Effector memory CD4-positive, alpha-beta T cell (primary cell): ENCODE data around the gene FBXO40.

Experiments used
- DNase-seq, 3 donors: peaks; one replicate each; pipeline ENCODE4 v3.0.0-alpha.2; 2020
- H3K27ac ChIP-seq: 2 replicates; pipeline ENCODE4 v1.7.0; 2013; ENCODE audit warnings: mild to moderate bottlenecking, low read length, moderate library complexity; ENCODE audit not compliant: insufficient read depth, poor library complexity, severe bottlenecking
- H3K27me3 ChIP-seq: replicated peaks from 2 replicates; pipeline ENCODE4 v1.7.0; 2013; ENCODE audit warnings: mild to moderate bottlenecking, low read length; ENCODE audit not compliant: insufficient read depth, control insufficient read depth, poor library complexity, severe bottlenecking
- H3K36me3 ChIP-seq: 2 replicates; pipeline ENCODE4 v1.7.0; 2013; ENCODE audit warnings: mild to moderate bottlenecking, low read length, moderate library complexity; ENCODE audit not compliant: control insufficient read depth, insufficient read depth
- H3K4me1 ChIP-seq: 2 replicates; pipeline ENCODE4 v1.7.0; 2013; ENCODE audit warnings: low read length, mild to moderate bottlenecking; ENCODE audit not compliant: control insufficient read depth, insufficient read depth, poor library complexity, severe bottlenecking
- H3K4me3 ChIP-seq: 2 replicates; pipeline ENCODE4 v1.7.0; 2013; ENCODE audit warnings: low read length, low read depth, mild to moderate bottlenecking; ENCODE audit not compliant: insufficient read depth, poor library complexity, severe bottlenecking
- H3K9me3 ChIP-seq: 2 replicates; pipeline ENCODE4 v1.7.0; 2013; ENCODE audit warnings: mild to moderate bottlenecking, low read length, moderate library complexity; ENCODE audit not compliant: control insufficient read depth

The FBXO40 gene

DNA sequence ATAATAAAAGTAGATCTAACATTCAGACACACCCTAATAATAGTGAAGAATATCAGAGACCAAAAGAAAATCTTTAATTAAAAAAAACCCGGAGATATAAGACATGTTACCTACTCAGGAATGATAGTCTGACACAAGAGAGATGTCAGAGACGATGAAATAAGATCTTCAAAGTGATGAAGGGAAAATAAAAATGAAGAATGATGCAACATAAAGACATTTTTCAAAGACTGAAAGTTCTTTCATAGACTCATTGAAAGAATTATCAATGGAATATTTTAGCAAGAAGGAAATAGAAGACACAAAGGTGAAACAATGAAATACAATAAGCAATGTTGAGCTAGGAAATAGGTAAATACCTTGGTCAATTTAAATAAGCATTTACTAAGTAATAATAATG, 47.9 kb downstream of the FBXO40 start:
- peaks cover 80% of the 10 kb centered on the region for H3K36me3 ChIP-seq

DNA sequence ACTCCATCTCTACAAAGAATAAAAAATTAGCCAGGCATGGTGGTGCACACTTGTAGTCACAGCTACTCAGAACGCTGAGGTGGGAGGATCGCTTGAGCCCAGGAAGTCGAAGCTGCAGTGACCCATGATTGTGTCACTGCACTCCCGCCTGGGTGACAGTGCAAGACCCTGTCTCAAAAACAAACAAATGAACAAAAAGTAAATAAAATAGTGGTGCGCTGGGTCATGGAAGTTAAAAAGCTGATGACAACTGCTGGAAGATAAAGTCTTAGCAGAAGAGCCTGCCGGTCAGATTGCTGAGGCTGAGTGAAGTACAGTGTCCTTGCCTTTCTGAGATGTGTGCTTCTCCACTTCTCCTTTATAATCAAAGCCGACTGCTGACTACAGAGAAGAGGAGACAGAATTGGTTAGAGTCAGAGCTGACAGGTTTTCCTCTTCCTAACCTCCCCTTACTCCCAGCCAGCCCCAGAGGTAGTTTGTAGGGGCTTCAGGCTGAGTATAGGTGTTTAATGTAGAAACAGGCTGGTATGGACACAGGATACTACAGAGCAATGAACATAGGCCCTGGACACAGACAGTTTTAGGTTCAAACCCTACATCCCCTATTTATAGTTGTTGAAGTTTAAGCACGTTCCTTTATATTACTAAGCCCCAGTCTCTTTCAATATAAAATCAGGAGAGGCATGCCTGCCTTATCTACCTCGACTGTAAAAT, 49.6 kb downstream of the FBXO40 start:
- H3K4me1 ChIP-seq = no peaks in the 10 kb centered on the region
- H3K9me3 ChIP-seq = no peaks in the 10 kb centered on the region
- peaks cover 67% of the 10 kb centered on the region for H3K36me3 ChIP-seq
- no peaks in the 10 kb centered on the region for H3K27me3 ChIP-seq
- no peak overlapping the region for H3K27ac ChIP-seq
- DNase-seq = no peak
- no peak overlapping the region for H3K4me3 ChIP-seq

More for the DNA sequence above, 47.9 kb downstream of the FBXO40 start:
- Histone ChIP-seq H3K27ac (no peak overlapping the region), H3K27me3 (no peaks in the 10 kb centered on the region), H3K9me3 (no peaks in the 10 kb centered on the region), H3K4me1 (no peaks in the 10 kb centered on the region), H3K4me3 (no peak overlapping the region)
- no peak for DNase-seq

DNA sequence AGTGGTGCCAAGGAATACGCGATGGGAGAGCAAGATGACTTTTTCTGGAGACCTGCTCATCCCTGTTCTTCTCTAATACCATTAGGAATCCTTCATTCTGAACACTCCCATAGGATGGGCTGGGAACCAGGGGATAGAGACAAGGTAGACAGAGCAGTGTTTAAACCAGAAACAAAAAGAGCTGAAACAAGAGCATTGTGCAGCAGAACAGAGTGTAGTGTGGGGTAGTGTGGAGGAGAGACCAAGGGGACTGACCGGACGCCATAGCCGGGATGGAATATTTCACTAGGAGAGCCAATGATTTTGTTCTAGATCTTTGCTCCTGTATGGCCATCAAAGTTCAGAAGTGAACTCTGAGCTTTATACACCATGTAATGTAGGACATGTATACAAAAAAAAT, 51.9 kb downstream of the FBXO40 start:
- no peaks in the 10 kb centered on the region for H3K27me3 ChIP-seq
- no peaks in the 10 kb centered on the region for H3K4me1 ChIP-seq
- no peak for DNase-seq
- H3K9me3 ChIP-seq = no peaks in the 10 kb centered on the region
- no peak overlapping the region for H3K4me3 ChIP-seq
- H3K36me3 ChIP-seq = peaks cover 59% of the 10 kb centered on the region
- no peak overlapping the region for H3K27ac ChIP-seq

DNA sequence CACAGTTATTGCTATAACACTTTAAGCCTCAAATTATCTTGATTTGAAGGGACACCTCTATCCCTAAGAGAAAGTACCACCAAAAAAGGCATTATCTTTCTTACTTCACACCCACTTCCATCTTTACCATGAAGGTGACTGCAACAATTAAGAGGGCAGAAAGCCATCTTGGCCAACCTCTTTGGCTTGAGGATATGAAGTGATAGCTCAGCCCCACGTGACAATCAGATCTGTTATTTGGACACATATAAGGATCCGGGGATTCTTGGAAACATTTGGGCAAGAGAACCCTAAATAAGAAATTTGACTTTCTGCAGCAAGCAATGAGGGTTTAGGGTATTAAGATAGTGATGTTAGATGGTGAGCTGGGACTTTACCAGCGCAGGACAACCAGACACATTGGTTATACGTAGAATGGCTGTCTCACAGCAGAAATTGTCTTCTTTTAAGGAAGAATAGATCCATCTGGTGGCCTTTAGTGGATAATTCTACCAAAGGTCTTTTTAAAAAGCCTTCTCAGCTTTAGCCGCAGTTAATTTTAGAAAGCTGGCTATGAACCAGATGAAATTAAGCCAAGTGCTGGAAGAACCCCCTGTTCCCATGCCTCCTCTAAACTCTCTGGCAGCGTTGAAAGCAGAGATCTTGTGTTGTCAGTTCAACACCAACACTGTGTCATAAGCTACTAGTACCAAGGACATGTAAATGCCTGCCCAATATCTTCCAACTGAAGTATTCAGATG, 55.2 kb downstream of the FBXO40 start:
- H3K36me3 ChIP-seq = peaks cover 48% of the 10 kb centered on the region
- H3K27me3 ChIP-seq = no peaks in the 10 kb centered on the region
- no peak overlapping the region for H3K4me3 ChIP-seq
- H3K4me1 ChIP-seq = peaks cover 5% of the 10 kb centered on the region
- no peak overlapping the region for H3K27ac ChIP-seq
- DNase-seq = no peak
- no peaks in the 10 kb centered on the region for H3K9me3 ChIP-seq

DNA sequence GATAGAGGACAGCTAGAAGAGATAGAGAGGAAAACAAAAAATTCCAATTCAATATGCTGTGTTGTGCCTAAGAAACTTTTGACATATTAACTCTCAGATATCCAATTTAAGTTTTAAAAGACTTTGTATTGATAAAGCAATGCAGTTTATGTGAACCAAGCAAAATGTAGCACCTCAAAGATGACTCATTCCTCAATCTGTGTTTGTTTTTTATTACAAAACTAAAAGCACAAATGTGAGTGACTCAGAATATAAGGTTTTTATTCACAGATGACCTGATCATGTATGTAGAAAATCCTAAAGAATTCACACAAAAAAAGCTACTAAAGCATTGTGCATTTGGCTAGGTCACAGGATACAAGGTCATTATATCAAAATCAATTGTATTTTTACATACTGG, 56.5 kb downstream of the FBXO40 start:
- Histone ChIP-seq H3K36me3 (peaks cover 39% of the 10 kb centered on the region), H3K4me1 (peaks cover 5% of the 10 kb centered on the region), H3K27ac (no peak overlapping the region), H3K9me3 (no peaks in the 10 kb centered on the region), H3K4me3 (no peak overlapping the region), H3K27me3 (no peaks in the 10 kb centered on the region)
- DNase-seq = no peak

DNA sequence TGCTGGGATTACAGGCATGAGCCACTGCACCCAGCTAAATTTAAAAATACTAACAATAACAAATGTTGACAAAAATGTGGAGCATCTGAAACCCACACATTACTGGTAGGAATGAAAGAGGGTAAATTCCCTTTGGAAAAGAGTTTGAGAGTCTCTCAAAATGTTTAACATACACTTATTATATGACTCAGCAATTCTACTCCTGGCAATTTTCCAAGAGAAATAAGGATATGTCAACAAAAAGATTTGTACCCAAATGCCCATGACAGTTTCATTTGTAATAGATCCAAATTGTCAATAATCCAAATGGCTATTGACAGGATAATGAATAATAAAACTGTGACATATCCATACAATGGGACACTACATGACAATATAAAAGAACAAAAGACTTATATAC, 58.5 kb downstream of the FBXO40 start:
- Histone ChIP-seq H3K4me1 (peaks cover 11% of the 10 kb centered on the region), H3K27ac (no peak overlapping the region), H3K9me3 (no peaks in the 10 kb centered on the region), H3K4me3 (no peak overlapping the region), H3K36me3 (peaks cover 42% of the 10 kb centered on the region), H3K27me3 (no peaks in the 10 kb centered on the region)
- DNase-seq = no peak

DNA sequence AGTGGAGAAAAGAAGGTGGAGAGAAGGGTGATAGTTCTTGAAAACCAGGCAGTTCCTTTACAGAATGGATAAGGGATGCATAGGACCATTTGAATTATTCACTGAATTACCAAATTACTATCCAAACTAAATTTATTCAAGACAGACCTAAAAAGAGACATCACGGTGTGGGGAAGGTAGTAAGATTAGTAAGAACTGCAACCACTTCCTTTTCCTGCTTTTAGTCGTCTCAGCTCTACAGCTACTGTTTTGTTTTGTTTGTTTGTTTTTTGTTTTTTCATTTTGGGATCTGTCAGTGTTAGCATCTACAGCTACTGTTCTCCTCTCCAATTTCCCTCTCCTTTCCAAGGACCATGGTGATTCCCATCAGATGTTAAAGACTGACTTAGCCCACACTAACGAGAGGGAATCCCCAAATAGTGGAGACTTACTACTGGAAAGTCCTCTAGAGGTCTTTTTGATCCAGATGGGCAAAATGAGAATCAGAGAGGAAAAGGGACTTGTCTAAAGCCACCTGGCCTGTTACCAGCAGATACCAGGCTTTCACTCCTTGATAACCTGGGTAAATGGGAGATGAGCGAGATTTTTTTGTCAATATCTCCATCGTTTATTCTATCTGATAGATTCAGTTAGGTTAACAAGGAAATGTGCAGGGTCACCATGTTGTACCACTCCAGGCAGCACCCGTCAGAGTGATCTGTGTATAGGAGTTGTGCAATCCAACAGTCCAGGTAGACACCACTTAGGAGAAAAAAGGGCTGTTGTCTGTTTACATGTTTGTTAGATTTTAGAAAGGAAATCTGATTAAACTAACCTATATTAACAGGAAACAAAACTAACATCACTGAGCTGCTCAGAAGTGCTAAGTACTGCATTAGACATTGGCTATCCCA, 61.6 kb downstream of the FBXO40 start:
- Histone ChIP-seq H3K27me3 (no peaks in the 10 kb centered on the region), H3K4me3 (no peak overlapping the region), H3K9me3 (no peaks in the 10 kb centered on the region), H3K27ac (peak overlapping the region; percentile 41), H3K36me3 (peaks cover 45% of the 10 kb centered on the region), H3K4me1 (peaks cover 38% of the 10 kb centered on the region)
- DNase-seq = no peak

DNA sequence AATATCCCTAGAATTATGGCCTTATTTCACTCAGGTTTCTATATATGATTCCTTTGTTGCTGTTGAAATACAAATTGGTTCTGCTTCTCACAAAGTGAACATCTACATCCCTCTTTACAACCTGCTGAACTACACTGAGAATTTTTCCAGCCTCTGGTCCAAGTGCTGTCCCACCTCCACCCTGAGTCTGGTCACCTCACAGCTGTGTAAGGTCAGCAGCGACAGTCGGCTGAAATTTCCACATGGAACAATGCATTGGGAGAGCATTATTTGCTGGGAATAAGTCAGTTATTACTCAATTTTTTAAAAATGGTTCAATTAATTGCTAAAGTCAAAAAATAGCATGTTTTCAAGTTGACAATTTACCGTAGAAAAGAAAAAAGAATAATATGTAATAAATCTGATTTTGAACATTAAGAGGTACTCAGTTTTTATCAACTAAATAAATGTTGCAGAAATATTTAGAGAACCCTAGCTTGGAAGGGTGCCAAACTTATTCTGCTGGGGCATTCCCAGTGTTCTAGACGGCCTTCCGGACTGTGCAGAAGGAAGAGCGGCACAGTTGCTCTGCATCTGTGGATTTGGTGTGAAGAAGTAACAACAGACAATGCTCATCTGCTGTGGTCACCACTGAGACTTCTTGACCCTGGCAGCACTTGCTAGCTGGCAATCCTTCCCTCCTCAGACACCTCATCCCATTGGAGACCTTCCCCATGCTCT, 65.7 kb downstream of the FBXO40 start:
- Histone ChIP-seq H3K4me1 (peaks cover 43% of the 10 kb centered on the region), H3K36me3 (peaks cover 28% of the 10 kb centered on the region)
- no peak for DNase-seq

DNA sequence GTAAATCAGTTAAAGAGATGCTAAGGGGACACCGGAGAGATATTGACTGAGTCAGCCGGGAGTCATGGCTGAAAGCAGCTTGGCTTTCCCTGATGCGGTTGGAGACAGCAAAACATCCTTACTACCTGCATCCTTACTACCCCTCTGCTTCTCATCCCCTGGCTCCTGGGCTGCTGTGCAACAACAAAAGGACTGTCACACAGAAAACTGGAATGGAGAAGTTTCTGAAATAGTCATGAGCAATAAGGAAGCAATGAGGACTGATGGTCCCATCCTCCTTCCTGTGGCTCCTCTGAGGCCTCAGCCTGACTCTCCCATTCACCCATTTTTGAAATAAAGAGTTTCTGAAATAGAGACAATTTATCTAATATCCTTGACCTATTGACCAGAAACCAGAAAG, 66.4 kb downstream of the FBXO40 start:
- no peaks in the 10 kb centered on the region for H3K9me3 ChIP-seq
- H3K4me3 ChIP-seq = peak overlapping the region; percentile 50
- no peaks in the 10 kb centered on the region for H3K27me3 ChIP-seq
- DNase-seq = no peak
- peaks cover 43% of the 10 kb centered on the region for H3K4me1 ChIP-seq
- peak overlapping the region; percentile 88 for H3K27ac ChIP-seq
- peaks cover 32% of the 10 kb centered on the region for H3K36me3 ChIP-seq

More for the DNA sequence above, 65.7 kb downstream of the FBXO40 start:
- H3K9me3 ChIP-seq = no peaks in the 10 kb centered on the region
- H3K27ac ChIP-seq = peak overlapping the region; percentile 88
- no peaks in the 10 kb centered on the region for H3K27me3 ChIP-seq
- peak overlapping the region; percentile 50 for H3K4me3 ChIP-seq
